GM04504 (cell line): Measurements from ENCODE around the gene DIS3L.
"Not testable (repeated sequence)": the region's sequence is repeated elsewhere in the genome, so short reads cannot be mapped to it uniquely, and the experiment has no call there.

Experiments
- DNase-seq: peaks from one replicate; pipeline ENCODE4 v3.0.0-alpha.2; 2012; ENCODE audit warnings: low read depth

DIS3L gene

GRCh38 chr15:66278056-66278455 lies 15.3 kb upstream of the DIS3L start:
- no peak for DNase-seq

GRCh38 chr15:66278671-66279070 lies 14.7 kb upstream of the DIS3L start:
- DNase-seq = no peak

- DNase-seq = no peak
Observed at GRCh38 chr15:66284271-66284670, 9.1 kb upstream of the DIS3L start.

GRCh38 chr15:66285533-66286280 lies 7.7 kb upstream of the DIS3L start:
- DNase-seq = no peak

GRCh38 chr15:66287461-66288057 lies 5.8 kb upstream of the DIS3L start:
- DNase-seq = no peak

- DNase-seq = no peak
Observed at GRCh38 chr15:66288093-66288492, 5.3 kb upstream of the DIS3L start.

GRCh38 chr15:66288551-66289185 lies 4.7 kb upstream of the DIS3L start:
- DNase-seq = no peak

GRCh38 chr15:66290007-66290406 lies 3.4 kb upstream of the DIS3L start:
- DNase-seq = no peak

GRCh38 chr15:66290518-66290917 lies 2.9 kb upstream of the DIS3L start:
- DNase-seq = no peak

GRCh38 chr15:66291816-66292570 lies 1.4 kb upstream of the DIS3L start:
- DNase-seq = no peak

GRCh38 chr15:66292571-66293418 lies 573 bp upstream of the DIS3L start:
- DNase-seq = no peak

- peak; percentile 54 for DNase-seq
Observed at GRCh38 chr15:66294157-66294931, 976 bp downstream of the DIS3L start.

- DNase-seq = no peak
Observed at GRCh38 chr15:66294932-66295235, 1.5 kb downstream of the DIS3L start.

GRCh38 chr15:66296186-66296585 lies 2.8 kb downstream of the DIS3L start:
- no peak for DNase-seq

GRCh38 chr15:66298803-66299251 lies 5.5 kb downstream of the DIS3L start:
- DNase-seq = no peak

- DNase-seq = no peak
Observed at GRCh38 chr15:66302489-66303278, 9.3 kb downstream of the DIS3L start.

- DNase-seq = not testable (repeated sequence)
Observed at GRCh38 chr15:66304425-66304824, 11.1 kb downstream of the DIS3L start.

- DNase-seq = no peak
Observed at GRCh38 chr15:66306381-66306780, 13.0 kb downstream of the DIS3L start.

GRCh38 chr15:66308531-66308930 lies 15.2 kb downstream of the DIS3L start:
- no peak for DNase-seq

GRCh38 chr15:66309828-66310227 lies 16.5 kb downstream of the DIS3L start:
- no peak for DNase-seq
